Measurements from ENCODE around the gene INAFM1.
"Not testable (repeated sequence)": the region's sequence is repeated elsewhere in the genome, so short reads cannot be mapped to it uniquely, and the experiment has no call there.

INAFM1 gene

DNA sequence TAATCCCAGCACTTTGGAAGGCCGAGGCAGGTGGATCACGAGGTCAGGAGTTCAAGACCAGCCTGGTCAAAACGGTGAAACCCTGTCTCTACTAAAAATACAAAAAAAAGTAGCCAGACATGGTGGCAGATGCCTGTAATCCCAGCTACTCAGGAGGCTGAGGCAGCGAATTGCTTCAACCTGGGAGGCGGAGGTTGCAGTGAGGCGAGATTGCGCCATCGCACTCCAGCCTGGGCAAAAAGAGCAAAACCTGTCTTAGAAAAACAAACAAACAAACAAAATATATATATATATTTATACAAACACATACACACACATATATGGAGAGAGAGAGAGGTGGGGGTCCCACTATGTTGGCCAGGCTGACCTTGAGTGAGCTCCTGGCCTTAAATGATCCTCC lies 21.7 kb upstream of the INAFM1 start:
- not testable (repeated sequence) for H4K20me1 ChIP-seq; H3K9ac ChIP-seq; H3K27me3 ChIP-seq; H3K9me3 ChIP-seq (replicated peaks in 1 of 11); H3K4me2 ChIP-seq; H3K36me3 ChIP-seq; H3K4me3 ChIP-seq; H3K27ac ChIP-seq
- H3K4me1 ChIP-seq: peaks cover 13 to 26% (median 20%) of the 10 kb centered on the region in 10 experiments
- TF ChIP-seq Cebpa-rat (IDR thresholded peaks at IDR 0.05): peak in 2 of 11 experiments; percentile 31 to 56; a peak in 2 of 22 replicates

DNA sequence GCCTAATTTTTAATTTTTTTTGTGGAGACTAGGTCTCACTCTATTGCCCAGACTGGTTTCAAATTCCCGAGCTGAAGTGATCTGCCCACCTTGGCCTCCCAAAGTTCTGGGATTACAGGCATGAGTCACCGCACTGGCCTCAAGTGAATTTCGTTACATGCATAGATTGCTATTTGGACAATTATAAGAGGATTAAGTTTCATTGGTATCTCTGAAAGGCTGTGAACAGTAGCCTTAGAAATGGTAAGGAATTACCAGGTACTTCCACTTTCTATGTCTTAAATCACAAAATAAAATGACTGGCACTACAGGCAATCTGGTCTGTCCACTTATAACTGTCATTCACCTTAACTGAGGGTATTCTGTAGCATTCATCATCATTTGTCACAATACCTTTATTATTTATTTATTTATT lies 21.2 kb upstream of the INAFM1 start:
- no peak overlapping the region for H3K4me3 ChIP-seq
- H3K27ac ChIP-seq: no peak overlapping the region
- peaks cover 18 to 31% (median 24%) of the 10 kb centered on the region in 10 experiments for H3K4me1 ChIP-seq
- H3K27me3 ChIP-seq: no peaks in the 10 kb centered on the region
- H4K20me1 ChIP-seq: peaks cover 10 to 13% (median 11%) of the 10 kb centered on the region in 11 experiments; a peak in 17 of 22 replicates
- H3K9ac ChIP-seq: no peak overlapping the region
- peaks cover under 1 to 5% (median 3%) of the 10 kb centered on the region in 11 experiments for H3K36me3 ChIP-seq
- H3K4me2 ChIP-seq: no peak overlapping the region
- no peak for TF ChIP-seq Cebpa-rat (IDR thresholded peaks at IDR 0.05)
- no peaks in the 10 kb centered on the region for H3K9me3 ChIP-seq (replicated peaks in 1 of 11)

DNA sequence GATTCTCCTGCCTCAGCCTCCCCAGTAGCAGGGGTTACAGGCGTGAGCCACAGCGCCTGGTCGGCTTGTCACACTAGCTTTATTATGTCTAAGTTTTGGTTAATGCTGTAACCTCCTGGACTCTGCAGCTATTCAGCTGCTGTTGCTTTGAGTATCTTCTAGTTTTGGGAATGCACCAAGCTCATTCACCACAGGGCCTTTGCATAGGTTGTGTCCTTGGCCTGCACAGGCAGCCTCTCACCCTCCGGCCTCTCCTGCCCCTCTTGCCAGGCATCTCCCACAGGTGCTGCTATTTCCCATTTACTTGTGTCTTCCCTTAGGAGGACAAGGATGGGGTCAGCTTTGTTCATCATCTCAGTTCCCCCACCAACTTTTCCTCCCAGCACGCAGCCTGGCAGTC lies 20.7 kb upstream of the INAFM1 start:
- Histone ChIP-seq H3K4me1 (peaks cover 21 to 36% (median 29%) of the 10 kb centered on the region in 10 experiments), H3K4me3 (no peak overlapping the region), H3K9me3 (replicated peaks in 1 of 11) (no peaks in the 10 kb centered on the region), H3K27me3 (no peaks in the 10 kb centered on the region), H3K4me2 (no peak overlapping the region), H3K27ac (no peak overlapping the region), H3K36me3 (peaks cover 6 to 10% (median 8%) of the 10 kb centered on the region in 11 experiments), H4K20me1 (peaks cover 15 to 18% (median 16%) of the 10 kb centered on the region in 11 experiments; a peak in 18 of 22 replicates), H3K9ac (no peak overlapping the region)
- TF ChIP-seq Cebpa-rat (IDR thresholded peaks at IDR 0.05): no peak

DNA sequence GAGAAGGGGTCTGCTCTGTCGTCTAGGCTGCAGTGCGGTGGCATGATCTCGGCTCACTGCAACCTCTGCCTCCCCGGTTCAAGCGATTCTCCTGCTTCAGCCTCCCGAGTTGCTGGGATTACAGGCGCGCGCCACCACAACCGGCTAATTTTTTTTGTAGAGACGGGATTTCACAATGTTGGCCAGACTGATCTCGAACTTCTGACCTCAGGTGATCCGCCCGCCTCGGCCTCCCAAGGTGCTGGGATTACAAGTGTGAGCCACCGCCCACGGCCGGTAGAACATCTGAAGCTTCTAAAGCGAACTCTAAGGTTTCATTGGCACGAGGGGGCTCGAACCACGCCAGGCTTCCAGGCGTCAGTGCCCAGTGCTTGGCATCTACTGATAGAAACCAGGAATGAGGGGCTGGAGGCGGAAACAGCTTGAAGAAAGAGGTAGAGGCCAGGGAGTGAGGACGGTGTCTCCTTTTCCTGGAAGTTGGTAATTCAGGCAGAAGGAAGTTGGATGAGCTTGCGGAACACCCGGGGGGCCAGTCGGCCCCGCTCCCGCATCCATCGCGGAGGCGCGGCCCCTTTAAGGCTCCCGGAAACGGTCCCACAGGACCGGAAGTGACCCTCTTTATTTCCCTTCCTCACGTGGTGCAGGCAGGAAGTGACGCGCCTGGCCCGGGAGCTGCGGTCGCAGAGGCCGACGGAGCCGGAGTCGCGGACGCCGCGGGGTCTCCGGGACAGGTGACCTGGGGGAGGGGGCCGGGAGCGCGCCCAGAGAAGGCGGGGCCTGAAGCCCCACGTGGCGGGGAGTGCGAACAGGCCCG lies 18.6 kb upstream of the INAFM1 start, which contains the start of gene CCDC9:
Gene CCDC9, plus strand, starts transcription at position 647 of the 814 bp plus-strand sequence. CDS start 1,876 bp downstream, outside the sequence.
- H3K9me3 ChIP-seq (replicated peaks in 1 of 11): no peaks in the 10 kb centered on the region
- H4K20me1 ChIP-seq: peaks cover 19 to 38% (median 32%) of the 10 kb centered on the region in 11 experiments; a peak in 18 of 22 replicates
- no peaks in the 10 kb centered on the region for H3K27me3 ChIP-seq
- TF ChIP-seq Cebpa-rat (IDR thresholded peaks at IDR 0.05): no peak
- H3K36me3 ChIP-seq: peaks cover 27 to 31% (median 29%) of the 10 kb centered on the region in 11 experiments
- peak within 1 kb of the TSS; percentile 76 to 89 (median 83) for H3K9ac ChIP-seq
- H3K27ac ChIP-seq: peak within 1 kb of the TSS; percentile 84 to 96 (median 92)
- H3K4me1 ChIP-seq: peaks cover 21 to 35% (median 28%) of the 10 kb centered on the region in 10 experiments
- peak within 1 kb of the TSS; percentile 61 to 75 (median 70) for H3K4me3 ChIP-seq
- H3K4me2 ChIP-seq: peak within 1 kb of the TSS; percentile 89 to 99 (median 96)

DNA sequence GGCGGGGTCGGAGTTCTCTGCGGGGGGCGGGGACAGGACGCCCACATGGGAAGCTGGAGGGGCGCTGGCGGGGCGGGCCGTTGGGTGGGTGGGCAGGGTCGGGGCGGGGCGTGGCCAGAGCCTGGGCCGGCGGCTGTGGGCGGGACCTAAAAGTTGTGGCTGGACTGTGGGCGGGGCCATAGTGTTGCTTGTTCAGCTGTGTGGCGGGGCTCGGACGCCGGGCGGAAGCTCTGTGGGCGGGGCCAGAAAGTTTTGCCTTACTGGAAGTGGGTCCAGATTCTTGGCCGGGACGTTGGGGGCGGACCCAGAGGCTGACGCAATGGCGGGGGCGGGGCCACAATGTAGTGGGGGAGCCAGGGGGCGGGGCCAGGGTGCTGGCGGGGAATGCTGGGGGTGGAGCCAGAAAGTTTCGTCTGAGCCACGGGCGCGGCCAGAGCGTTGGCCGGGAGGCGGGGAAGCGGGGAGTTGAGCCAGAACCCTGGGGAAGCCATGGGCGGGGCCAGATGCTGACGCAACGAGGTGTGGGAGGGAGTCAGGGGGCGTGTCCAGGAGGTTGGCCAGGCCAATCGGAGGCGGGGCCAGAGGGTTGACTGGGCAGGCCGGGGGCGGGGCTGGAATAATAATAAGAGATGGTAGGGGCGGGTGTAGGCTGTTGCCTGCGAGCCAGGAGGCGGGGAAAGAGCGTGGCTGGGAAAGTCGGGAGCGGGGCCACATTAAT lies 17.8 kb upstream of the INAFM1 start:
- peak overlapping the region; percentile 76 to 89 (median 83) for H3K9ac ChIP-seq
- peaks cover 19 to 42% (median 32%) of the 10 kb centered on the region in 11 experiments; a peak in 18 of 22 replicates for H4K20me1 ChIP-seq
- no peaks in the 10 kb centered on the region for H3K27me3 ChIP-seq
- no peaks in the 10 kb centered on the region for H3K9me3 ChIP-seq (replicated peaks in 1 of 11)
- peaks cover 32 to 39% (median 34%) of the 10 kb centered on the region in 11 experiments for H3K36me3 ChIP-seq
- H3K4me3 ChIP-seq: peak overlapping the region; percentile 61 to 75 (median 70)
- peak overlapping the region; percentile 89 to 99 (median 96); a peak in 20 of 22 replicates for H3K4me2 ChIP-seq
- peak in 4 of 11 experiments; percentile 32 to 70 (median 60); a peak in 5 of 22 replicates for TF ChIP-seq Cebpa-rat (IDR thresholded peaks at IDR 0.05)
- peaks cover 22 to 36% (median 27%) of the 10 kb centered on the region in 10 experiments for H3K4me1 ChIP-seq
- peak overlapping the region; percentile 84 to 96 (median 92) for H3K27ac ChIP-seq

DNA sequence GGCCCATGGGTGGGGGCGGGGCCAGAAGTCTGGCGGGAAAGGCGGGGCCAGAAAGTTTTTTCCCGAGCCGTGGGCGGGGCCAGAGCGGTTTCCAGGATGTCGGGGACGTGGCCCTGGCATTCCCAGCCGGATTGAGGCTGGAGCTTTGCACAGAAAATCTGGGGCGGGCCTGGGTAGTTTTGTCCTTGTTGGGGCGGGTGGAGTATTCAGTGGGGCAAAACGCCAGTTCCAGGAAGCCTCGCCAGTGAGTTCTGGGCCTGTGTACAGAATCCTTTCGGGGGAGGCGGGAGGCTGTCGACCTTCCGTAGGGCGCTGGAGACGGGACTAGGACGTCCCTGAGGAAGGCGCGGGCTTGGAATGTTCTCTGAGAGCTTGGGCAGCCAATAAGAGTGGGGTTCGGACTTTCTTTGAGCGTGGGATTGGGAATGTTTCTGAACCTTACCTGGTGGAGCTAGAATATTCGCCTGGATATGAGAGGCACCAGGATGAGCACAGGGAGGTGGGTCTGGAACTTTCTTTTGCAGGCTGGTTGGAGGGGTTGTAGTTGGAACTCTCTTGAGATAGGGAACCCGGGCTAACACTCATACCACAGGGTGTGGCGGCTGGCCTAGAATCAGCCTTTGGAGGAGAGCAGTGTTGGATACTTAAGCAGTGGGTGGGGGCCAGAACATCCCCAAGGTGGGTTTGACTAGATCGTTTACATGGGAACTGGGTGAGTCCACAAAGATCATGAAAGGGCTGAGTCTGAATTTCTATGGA lies 17.1 kb upstream of the INAFM1 start:
- H3K4me3 ChIP-seq: peak overlapping the region; percentile 61 to 75 (median 70)
- peaks cover 21 to 47% (median 32%) of the 10 kb centered on the region in 11 experiments; a peak in 18 of 22 replicates for H4K20me1 ChIP-seq
- no peaks in the 10 kb centered on the region for H3K27me3 ChIP-seq
- no peak for TF ChIP-seq Cebpa-rat (IDR thresholded peaks at IDR 0.05)
- peak overlapping the region; percentile 51 to 96 (median 92); a peak in 21 of 22 replicates for H3K27ac ChIP-seq
- peaks cover 29 to 43% (median 34%) of the 10 kb centered on the region in 10 experiments for H3K4me1 ChIP-seq
- peaks cover 36 to 46% (median 42%) of the 10 kb centered on the region in 11 experiments for H3K36me3 ChIP-seq
- H3K4me2 ChIP-seq: peak overlapping the region; percentile 89 to 99 (median 96)
- peak overlapping the region; percentile 76 to 89 (median 82) for H3K9ac ChIP-seq
- no peaks in the 10 kb centered on the region for H3K9me3 ChIP-seq (replicated peaks in 1 of 11)

DNA sequence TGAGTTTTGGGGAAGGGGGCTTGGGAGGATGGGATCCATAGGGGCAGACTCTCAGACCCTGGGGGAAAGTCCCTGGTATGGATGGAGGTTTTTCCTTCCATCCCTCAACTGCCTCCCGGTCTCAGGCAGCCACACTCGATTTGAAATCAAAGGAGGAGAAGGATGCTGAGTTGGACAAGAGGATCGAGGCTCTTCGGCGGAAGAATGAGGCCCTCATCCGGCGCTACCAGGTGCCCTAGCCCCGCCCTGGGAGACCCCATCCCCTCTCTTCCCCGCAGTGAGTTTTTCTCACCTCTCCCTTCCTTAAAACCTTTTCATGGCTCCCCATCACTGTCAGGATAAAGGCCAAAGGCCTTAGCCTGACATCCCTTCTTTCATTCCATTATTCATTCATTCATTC lies 16.3 kb upstream of the INAFM1 start:
- H3K9me3 ChIP-seq (replicated peaks in 1 of 11): no peaks in the 10 kb centered on the region
- peak overlapping the region in 9 of 10 experiments; percentile 61 to 75 (median 70); a peak in 15 of 20 replicates for H3K4me3 ChIP-seq
- H3K36me3 ChIP-seq: peaks cover 44 to 55% (median 49%) of the 10 kb centered on the region in 11 experiments
- peak overlapping the region in 9 of 11 experiments; percentile 68 to 96 (median 92); a peak in 13 of 22 replicates for H3K27ac ChIP-seq
- peaks cover 34 to 49% (median 40%) of the 10 kb centered on the region in 10 experiments for H3K4me1 ChIP-seq
- peaks cover 21 to 55% (median 35%) of the 10 kb centered on the region in 11 experiments; a peak in 18 of 22 replicates for H4K20me1 ChIP-seq
- peak overlapping the region; percentile 76 to 89 (median 82); a peak in 21 of 22 replicates for H3K9ac ChIP-seq
- peak overlapping the region; percentile 89 to 99 (median 96) for H3K4me2 ChIP-seq
- H3K27me3 ChIP-seq: no peaks in the 10 kb centered on the region
- TF ChIP-seq Cebpa-rat (IDR thresholded peaks at IDR 0.05): no peak
